ENCODE results near the gene GLYATL3.

- TF ChIP-seq EZH2 (IDR thresholded peaks at IDR 0.05) (no peak), POLR2AphosphoS5 (IDR thresholded peaks at IDR 0.05; ENCODE audit: borderline replicate concordance, low read depth, low read length) (no peak), FOXP2 (optimal IDR thresholded peaks at IDR 0.05; ENCODE audit: control extremely low read depth, extremely low read length, insufficient read depth) (no peak)
Measured at GRCh38 chr6:49454787-49455709, 44.7 kb upstream of the GLYATL3 start.
